Measurements from ENCODE around the gene SLC26A11.

- TF ChIP-seq HMGXB4 (CRISPR knock-in tag; IDR thresholded peaks at IDR 0.05; ENCODE audit: borderline replicate concordance) (no peak), RNF2 (IDR thresholded peaks at IDR 0.05; ENCODE audit: borderline replicate concordance, low read depth) (no peak), CTCF (IDR thresholded peaks at IDR 0.05) (no peak)
These were observed 8.2 kb downstream of the SLC26A11 start for GRCh38 chr17:80228477-80228876.

Measured in A549 (cell line).